Astrocyte (in vitro differentiated cells and primary cell): ENCODE data around the gene ZNF410. TPM values are rescaled to one million over a fixed set of nuclear protein-coding genes. Genes with fewer than 3 reads are reported as not detected.

Experiments
- DNase-seq: peaks from one replicate; pipeline ENCODE4 v3.0.0-alpha.2; 2010; ENCODE audit warnings: low read depth
- FAIRE-seq: peaks from 2 replicates; lab custom pipeline; 2011; peaks lifted over from hg19 to GRCh38; lab: Jason Lieb, UNC
- H2AFZ ChIP-seq: 2 replicates; pipeline ENCODE4 v1.6.0; 2012; ENCODE audit warnings: low read depth, low read length, inconsistent platforms
- H3K27ac ChIP-seq: 2 replicates; pipeline ENCODE4 v1.5.1; 2011; ENCODE audit warnings: low read depth, low read length, inconsistent platforms
- H3K27me3 ChIP-seq: 2 replicates; pipeline ENCODE4 v1.6.0; 2011; ENCODE audit warnings: low read length, inconsistent platforms; ENCODE audit not compliant: insufficient read depth
- H3K36me3 ChIP-seq: 2 replicates; pipeline ENCODE4 v1.5.1; 2011; ENCODE audit warnings: low read length, inconsistent platforms; ENCODE audit not compliant: insufficient read depth
- H3K4me1 ChIP-seq: 2 replicates; pipeline ENCODE4 v1.5.1; 2011; ENCODE audit warnings: low read length, inconsistent platforms; ENCODE audit not compliant: insufficient read depth
- H3K4me2 ChIP-seq: 2 replicates; pipeline ENCODE4 v1.6.0; 2012; ENCODE audit warnings: low read length, inconsistent platforms
- H3K4me3 ChIP-seq: 2 replicates; pipeline ENCODE4 v1.5.1; 2011; ENCODE audit warnings: low read depth, mild to moderate bottlenecking, low read length, inconsistent platforms; ENCODE audit not compliant: insufficient read depth
- H3K79me2 ChIP-seq: 2 replicates; pipeline ENCODE4 v1.6.0; 2012; ENCODE audit warnings: mild to moderate bottlenecking, low read length, inconsistent platforms; ENCODE audit not compliant: insufficient read depth
- H3K9ac ChIP-seq: 2 replicates; pipeline ENCODE4 v1.6.0; 2012; ENCODE audit warnings: mild to moderate bottlenecking, low read length, inconsistent platforms
- H3K9me3 ChIP-seq: 2 replicates; pipeline ENCODE4 v1.5.1; 2012; ENCODE audit warnings: low read depth, mild to moderate bottlenecking, low read length, inconsistent platforms; ENCODE audit not compliant: insufficient read depth
- H4K20me1 ChIP-seq: 2 replicates; pipeline ENCODE4 v1.6.0; 2012; ENCODE audit warnings: low read length, inconsistent platforms; ENCODE audit not compliant: insufficient read depth
- H3K27ac Mint-ChIP-seq: one replicate; pipeline ENCODE4 v1.8.0; 2021; ENCODE audit warnings: mild to moderate bottlenecking, mixed read lengths; ENCODE audit not compliant: unreplicated experiment
- H3K27me3 Mint-ChIP-seq: one replicate; pipeline ENCODE4 v1.8.0; 2021; ENCODE audit warnings: low read depth, mixed read lengths; ENCODE audit not compliant: unreplicated experiment
- H3K36me3 Mint-ChIP-seq: one replicate; pipeline ENCODE4 v1.8.0; 2021; ENCODE audit warnings: low read depth, mixed read lengths; ENCODE audit not compliant: unreplicated experiment
- H3K4me1 Mint-ChIP-seq: one replicate; pipeline ENCODE4 v1.8.0; 2021; ENCODE audit warnings: low read depth, mixed read lengths; ENCODE audit not compliant: unreplicated experiment
- H3K4me3 Mint-ChIP-seq: one replicate; pipeline ENCODE4 v1.8.0; 2021; ENCODE audit warnings: mild to moderate bottlenecking, moderate library complexity, mixed read lengths; ENCODE audit not compliant: unreplicated experiment
- H3K9me3 Mint-ChIP-seq: one replicate; pipeline ENCODE4 v1.8.0; 2021; ENCODE audit warnings: mild to moderate bottlenecking, mixed read lengths; ENCODE audit not compliant: unreplicated experiment
- EZH2 ChIP-seq: IDR thresholded peaks from 2 replicates; pipeline ENCODE4 v1.6.1; 2012; ENCODE audit warnings: mild to moderate bottlenecking, low read length, inconsistent platforms; ENCODE audit not compliant: insufficient read depth
- total RNA-seq: library from RNA; stranded (reverse); gene quantifications from 2 replicates; pipeline ENCODE4 v1.2.1, GENCODE V29; 2021
- TF ChIP-seq, protein P1 (sequence below): IDR thresholded peaks from 2 replicates; pipeline ENCODE4 v1.5.1; 2011; ENCODE audit warnings: low read depth, mild to moderate bottlenecking, inconsistent platforms, low read length, moderate library complexity; ENCODE audit not compliant: insufficient read depth

Gene ZNF410
- total RNA-seq, 1 donor from 2014 or later = 42.9 TPM

DNA sequence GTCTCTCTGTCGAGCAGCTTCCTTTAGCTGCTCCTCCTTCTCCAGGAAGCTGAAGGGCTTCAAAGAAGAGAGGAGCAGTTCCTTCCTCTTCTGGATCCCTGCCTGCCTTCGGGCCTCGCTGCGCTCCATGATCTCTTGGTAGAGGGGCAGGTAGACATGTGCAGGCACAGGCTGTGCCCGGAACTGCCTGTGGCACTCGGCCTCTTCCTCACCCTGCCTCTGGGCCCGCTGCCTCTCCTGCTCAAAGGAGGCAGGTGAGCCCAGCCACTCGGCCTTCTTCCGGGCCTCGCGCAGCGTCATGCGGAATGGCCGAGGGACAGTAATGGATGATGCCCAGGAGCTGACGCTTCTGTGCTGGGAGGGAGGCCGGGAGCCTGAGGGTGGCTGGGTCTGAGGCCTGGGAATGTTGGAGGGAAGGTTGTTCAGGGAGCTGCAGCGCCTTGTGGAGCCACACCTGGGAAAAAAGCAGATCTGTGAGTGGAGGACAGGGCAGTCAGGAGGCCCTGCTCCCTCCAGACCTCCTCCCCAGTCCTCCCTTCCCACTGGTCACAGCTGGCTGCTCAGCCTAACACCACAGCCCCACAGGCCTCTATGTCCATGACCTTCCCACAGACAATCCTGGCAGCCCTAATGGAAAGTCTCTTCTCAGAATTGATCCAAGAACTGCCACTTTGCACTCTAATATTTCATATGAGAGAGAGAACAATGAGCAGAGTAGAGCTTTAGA lies 57.9 kb downstream of the ZNF410 start:
- Histone ChIP-seq H4K20me1 (no peaks in the 10 kb centered on the region), H3K4me1 (no peaks in the 10 kb centered on the region), H2AFZ (no peak overlapping the region), H3K27ac (no peak overlapping the region), H3K9ac (no peak overlapping the region), H3K4me2 (no peak overlapping the region), H3K4me3 (no peak overlapping the region), H3K79me2 (no peaks in the 10 kb centered on the region), H3K27me3 (no peaks in the 10 kb centered on the region), H3K36me3 (peaks cover 6% of the 10 kb centered on the region), H3K9me3 (no peaks in the 10 kb centered on the region)
- TF ChIP-seq EZH2 = no peak
- TF ChIP-seq, protein P1, sequence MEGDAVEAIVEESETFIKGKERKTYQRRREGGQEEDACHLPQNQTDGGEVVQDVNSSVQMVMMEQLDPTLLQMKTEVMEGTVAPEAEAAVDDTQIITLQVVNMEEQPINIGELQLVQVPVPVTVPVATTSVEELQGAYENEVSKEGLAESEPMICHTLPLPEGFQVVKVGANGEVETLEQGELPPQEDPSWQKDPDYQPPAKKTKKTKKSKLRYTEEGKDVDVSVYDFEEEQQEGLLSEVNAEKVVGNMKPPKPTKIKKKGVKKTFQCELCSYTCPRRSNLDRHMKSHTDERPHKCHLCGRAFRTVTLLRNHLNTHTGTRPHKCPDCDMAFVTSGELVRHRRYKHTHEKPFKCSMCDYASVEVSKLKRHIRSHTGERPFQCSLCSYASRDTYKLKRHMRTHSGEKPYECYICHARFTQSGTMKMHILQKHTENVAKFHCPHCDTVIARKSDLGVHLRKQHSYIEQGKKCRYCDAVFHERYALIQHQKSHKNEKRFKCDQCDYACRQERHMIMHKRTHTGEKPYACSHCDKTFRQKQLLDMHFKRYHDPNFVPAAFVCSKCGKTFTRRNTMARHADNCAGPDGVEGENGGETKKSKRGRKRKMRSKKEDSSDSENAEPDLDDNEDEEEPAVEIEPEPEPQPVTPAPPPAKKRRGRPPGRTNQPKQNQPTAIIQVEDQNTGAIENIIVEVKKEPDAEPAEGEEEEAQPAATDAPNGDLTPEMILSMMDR = no peak
- no peaks in the 10 kb centered on the region for H3K27me3 Mint-ChIP-seq
- no peak overlapping the region for H3K4me3 Mint-ChIP-seq
- H3K4me1 Mint-ChIP-seq = no peaks in the 10 kb centered on the region
- H3K27ac Mint-ChIP-seq = no peak overlapping the region
- FAIRE-seq (no peak), DNase-seq (no peak)
- H3K9me3 Mint-ChIP-seq = no peaks in the 10 kb centered on the region
- H3K36me3 Mint-ChIP-seq = peaks cover 13% of the 10 kb centered on the region

DNA sequence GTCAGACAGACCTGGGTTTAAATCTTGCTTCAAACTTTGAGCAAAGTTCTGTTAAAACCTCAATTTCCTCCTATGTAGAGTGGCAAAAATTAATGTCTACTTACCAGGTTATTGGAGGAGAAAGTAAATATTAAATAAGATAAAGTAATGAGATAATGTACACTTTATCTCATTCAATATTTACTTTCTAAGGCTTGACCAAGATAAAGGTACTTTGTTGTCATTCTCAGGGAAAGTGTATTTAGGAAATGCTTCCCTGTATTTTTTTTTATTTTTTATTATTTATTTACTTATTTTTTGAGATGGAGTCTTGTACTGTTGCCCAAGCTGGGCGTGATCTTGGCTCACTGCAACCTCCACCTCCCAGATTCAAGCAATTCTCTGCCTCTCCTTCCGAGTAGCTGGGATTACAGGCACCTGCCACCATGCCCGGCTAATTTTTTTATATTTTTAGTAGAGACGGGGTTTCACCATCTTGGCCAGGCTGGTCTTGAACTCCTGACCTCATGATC lies 58.6 kb downstream of the ZNF410 start:
- H3K9ac ChIP-seq = no peak overlapping the region
- no peaks in the 10 kb centered on the region for H3K27me3 ChIP-seq
- H3K36me3 ChIP-seq = peaks cover 6% of the 10 kb centered on the region
- no peak for TF ChIP-seq EZH2
- TF ChIP-seq, protein P1 = no peak
- Mint-ChIP-seq H3K36me3 (peaks cover 11% of the 10 kb centered on the region), H3K27ac (no peak overlapping the region), H3K9me3 (no peaks in the 10 kb centered on the region), H3K27me3 (no peaks in the 10 kb centered on the region), H3K4me3 (no peak overlapping the region), H3K4me1 (no peaks in the 10 kb centered on the region)
- no peak overlapping the region for H3K27ac ChIP-seq
- H4K20me1 ChIP-seq = no peaks in the 10 kb centered on the region
- FAIRE-seq (no peak), DNase-seq (no peak)
- no peaks in the 10 kb centered on the region for H3K9me3 ChIP-seq
- no peak overlapping the region for H3K4me2 ChIP-seq
- H2AFZ ChIP-seq = no peak overlapping the region
- H3K4me3 ChIP-seq = no peak overlapping the region
- no peaks in the 10 kb centered on the region for H3K79me2 ChIP-seq
- no peaks in the 10 kb centered on the region for H3K4me1 ChIP-seq
